Neural cell (in vitro differentiated cells): ENCODE measurements around the gene BTBD19. TPM values are rescaled to one million over a fixed set of nuclear protein-coding genes. Genes with fewer than 3 reads are reported as not detected.

ENCODE experiments used
- H2AFZ ChIP-seq: fragments of 200-600, 300-800 bp; sonication (generic), shearing (Covaris generic); 2 replicates; pipeline ENCODE4 v1.6.0; 2014; ENCODE audit warnings: low read depth, mild to moderate bottlenecking, antibody characterized with exemption, low read length, moderate library complexity
- H3F3A ChIP-seq: fragments of 200-600 bp; shearing (Covaris generic); 2 replicates; pipeline ENCODE4 v1.6.1; 2016; ENCODE audit warnings: mild to moderate bottlenecking, moderate library complexity, mixed read lengths, antibody characterized with exemption, low read length; ENCODE audit not compliant: insufficient read depth, poor library complexity, severe bottlenecking
- H3K27ac ChIP-seq: fragments of 200-600, 300-800 bp; sonication (generic), shearing (Covaris generic); 2 replicates; pipeline ENCODE4 v1.5.1; 2014; ENCODE audit warnings: mild to moderate bottlenecking, low read length, moderate library complexity
- H3K27me3 ChIP-seq: fragments of 300-800, 200-600 bp; sonication (generic), shearing (Covaris generic); 2 replicates; pipeline ENCODE4 v1.6.0; 2014; ENCODE audit warnings: mild to moderate bottlenecking, low read depth, low read length, moderate library complexity; ENCODE audit not compliant: insufficient read depth
- H3K36me3 ChIP-seq: fragments of 300-800, 200-600 bp; sonication (generic), shearing (Covaris generic); 2 replicates; pipeline ENCODE4 v1.5.1; 2014; ENCODE audit warnings: mild to moderate bottlenecking, antibody characterized with exemption, low read length, moderate library complexity; ENCODE audit not compliant: insufficient read depth
- H3K4me2 ChIP-seq: fragments of 300-800, 200-600 bp; sonication (generic), shearing (Covaris generic); 2 replicates; pipeline ENCODE4 v1.6.0; 2014; ENCODE audit warnings: mild to moderate bottlenecking, low read length
- H3K4me3 ChIP-seq: fragments of 300-800, 200-600 bp; sonication (generic), shearing (Covaris generic); 2 replicates; pipeline ENCODE4 v1.5.1; 2014; ENCODE audit warnings: mild to moderate bottlenecking, low read length, moderate library complexity
- H3K79me2 ChIP-seq: fragments of 200-600 bp; shearing (Covaris generic); replicated peaks from 2 replicates; pipeline ENCODE4 v1.6.0; 2014; ENCODE audit warnings: mild to moderate bottlenecking, low read length, moderate library complexity; ENCODE audit not compliant: insufficient read depth
- H3K9ac ChIP-seq: fragments of 300-800, 200-600 bp; sonication (generic), shearing (Covaris generic); 2 replicates; pipeline ENCODE4 v1.6.1; 2016; ENCODE audit warnings: mild to moderate bottlenecking, low read length, mixed read lengths
- H3K9me2 ChIP-seq: fragments of 200-600 bp; shearing (Covaris generic); 2 replicates; pipeline ENCODE4 v1.6.1; 2016; ENCODE audit warnings: mild to moderate bottlenecking, low read length, mixed read lengths; ENCODE audit not compliant: insufficient read depth
- H3K9me3 ChIP-seq: fragments of 200-600, 300-800 bp; sonication (generic), shearing (Covaris generic); 2 replicates; pipeline ENCODE4 v1.6.1; 2016; ENCODE audit warnings: mild to moderate bottlenecking, mixed run types, low read length, moderate library complexity, mixed read lengths
- H4K20me1 ChIP-seq: fragments of 200-600 bp; shearing (Covaris generic); 2 replicates; pipeline ENCODE4 v1.6.1; 2016; ENCODE audit warnings: mild to moderate bottlenecking, mixed run types; ENCODE audit not compliant: insufficient read depth
- EP300 ChIP-seq: fragments of 450-650 bp; conservative IDR thresholded peaks from 2 replicates; pipeline ENCODE4 v1.6.1; 2014; ENCODE audit warnings: antibody characterized with exemption, mild to moderate bottlenecking, moderate library complexity; ENCODE audit not compliant: poor library complexity, severe bottlenecking
- EZH2 ChIP-seq: fragments of 200-600, 300-800 bp; shearing (Covaris generic), sonication (generic); IDR thresholded peaks from 2 replicates; pipeline ENCODE4 v1.6.1; 2014; ENCODE audit warnings: antibody characterized with exemption, low read length, borderline replicate concordance, mild to moderate bottlenecking; ENCODE audit not compliant: insufficient read depth, poor library complexity, severe bottlenecking
- MXI1 ChIP-seq: fragments of 450-650 bp; conservative IDR thresholded peaks from 2 replicates; pipeline ENCODE4 v1.6.1; 2014; ENCODE audit warnings: antibody characterized with exemption, mild to moderate bottlenecking; ENCODE audit not compliant: poor library complexity, severe bottlenecking
- POLR2AphosphoS5 ChIP-seq: IDR thresholded peaks from 2 replicates; pipeline ENCODE4 v1.6.1; 2012
- RAD21 ChIP-seq: fragments of 450-650 bp; conservative IDR thresholded peaks from 2 replicates; pipeline ENCODE4 v1.6.1; 2014; ENCODE audit warnings: antibody characterized with exemption, mild to moderate bottlenecking, moderate library complexity
- SMC3 ChIP-seq: fragments of 450-650 bp; conservative IDR thresholded peaks from 2 replicates; pipeline ENCODE4 v1.6.1; 2014; ENCODE audit warnings: antibody characterized with exemption, mild to moderate bottlenecking, moderate library complexity; ENCODE audit not compliant: poor library complexity
- TAF1 ChIP-seq: IDR thresholded peaks from 2 replicates; pipeline ENCODE4 v1.6.1; 2012; ENCODE audit warnings: low read depth
- polyA plus RNA-seq: library from polyadenylated mRNA; depleted of rRNA; stranded (reverse); fragments of >200 nt; gene quantifications from 2 replicates; pipeline ENCODE4 v1.2.3, GENCODE V29; 2014
- TF ChIP-seq, protein P1 (sequence below): fragments of 450-650 bp; IDR thresholded peaks from 2 replicates; pipeline ENCODE4 v1.5.1; 2014; ENCODE audit warnings: antibody characterized with exemption, mild to moderate bottlenecking, moderate library complexity; ENCODE audit not compliant: poor library complexity, severe bottlenecking
- TF ChIP-seq, protein P2 (sequence below): IDR thresholded peaks from 2 replicates; pipeline ENCODE4 v1.6.1; 2012; ENCODE audit warnings: borderline replicate concordance

The BTBD19 gene
- polyA plus RNA-seq, 1 donor from 2014 or later = not detected

DNA sequence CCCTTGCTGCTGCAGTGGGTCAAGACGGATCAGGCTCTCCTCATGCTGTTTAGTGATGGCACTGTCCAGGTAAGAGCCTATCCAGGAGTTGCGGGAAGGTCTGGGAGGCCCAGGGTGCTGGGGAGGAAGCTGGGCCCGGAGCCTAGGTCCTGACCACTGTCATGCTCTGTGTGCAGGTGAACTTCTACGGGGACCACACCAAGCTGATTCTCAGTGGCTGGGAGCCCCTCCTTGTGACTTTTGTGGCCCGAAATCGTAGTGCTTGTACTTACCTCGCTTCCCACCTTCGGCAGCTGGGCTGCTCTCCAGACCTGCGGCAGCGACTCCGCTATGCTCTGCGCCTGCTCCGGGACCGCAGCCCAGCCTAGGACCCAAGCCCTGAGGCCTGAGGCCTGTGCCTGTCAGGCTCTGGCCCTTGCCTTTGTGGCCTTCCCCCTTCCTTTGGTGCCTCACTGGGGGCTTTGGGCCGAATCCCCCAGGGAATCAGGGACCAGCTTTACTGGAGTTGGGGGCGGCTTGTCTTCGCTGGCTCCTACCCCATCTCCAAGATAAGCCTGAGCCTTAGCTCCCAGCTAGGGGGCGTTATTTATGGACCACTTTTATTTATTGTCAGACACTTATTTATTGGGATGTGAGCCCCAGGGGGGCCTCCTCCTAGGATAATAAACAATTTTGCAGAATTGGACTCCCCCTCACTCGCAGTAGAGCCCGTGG is 2.9 kb upstream of the BTBD19 start:
- Histone ChIP-seq H3K27ac (no peak overlapping the region), H3K36me3 (no peaks in the 10 kb centered on the region), H4K20me1 (no peaks in the 10 kb centered on the region), H3K4me3 (no peak overlapping the region), H3K9me3 (no peaks in the 10 kb centered on the region), H3K4me2 (no peak overlapping the region), H3F3A (no peaks in the 10 kb centered on the region), H3K27me3 (no peaks in the 10 kb centered on the region), H2AFZ (no peak overlapping the region), H3K79me2 (no peaks in the 10 kb centered on the region), H3K9me2 (no peaks in the 10 kb centered on the region), H3K9ac (no peak overlapping the region)
- TF ChIP-seq POLR2AphosphoS5 = no peak
- no peak for TF ChIP-seq EZH2
- no peak for TF ChIP-seq SMC3
- no peak for TF ChIP-seq TAF1
- TF ChIP-seq RAD21 = no peak
- no peak for TF ChIP-seq MXI1
- TF ChIP-seq, protein P1, sequence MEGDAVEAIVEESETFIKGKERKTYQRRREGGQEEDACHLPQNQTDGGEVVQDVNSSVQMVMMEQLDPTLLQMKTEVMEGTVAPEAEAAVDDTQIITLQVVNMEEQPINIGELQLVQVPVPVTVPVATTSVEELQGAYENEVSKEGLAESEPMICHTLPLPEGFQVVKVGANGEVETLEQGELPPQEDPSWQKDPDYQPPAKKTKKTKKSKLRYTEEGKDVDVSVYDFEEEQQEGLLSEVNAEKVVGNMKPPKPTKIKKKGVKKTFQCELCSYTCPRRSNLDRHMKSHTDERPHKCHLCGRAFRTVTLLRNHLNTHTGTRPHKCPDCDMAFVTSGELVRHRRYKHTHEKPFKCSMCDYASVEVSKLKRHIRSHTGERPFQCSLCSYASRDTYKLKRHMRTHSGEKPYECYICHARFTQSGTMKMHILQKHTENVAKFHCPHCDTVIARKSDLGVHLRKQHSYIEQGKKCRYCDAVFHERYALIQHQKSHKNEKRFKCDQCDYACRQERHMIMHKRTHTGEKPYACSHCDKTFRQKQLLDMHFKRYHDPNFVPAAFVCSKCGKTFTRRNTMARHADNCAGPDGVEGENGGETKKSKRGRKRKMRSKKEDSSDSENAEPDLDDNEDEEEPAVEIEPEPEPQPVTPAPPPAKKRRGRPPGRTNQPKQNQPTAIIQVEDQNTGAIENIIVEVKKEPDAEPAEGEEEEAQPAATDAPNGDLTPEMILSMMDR = no peak
- TF ChIP-seq EP300 = no peak
- TF ChIP-seq, protein P2, sequence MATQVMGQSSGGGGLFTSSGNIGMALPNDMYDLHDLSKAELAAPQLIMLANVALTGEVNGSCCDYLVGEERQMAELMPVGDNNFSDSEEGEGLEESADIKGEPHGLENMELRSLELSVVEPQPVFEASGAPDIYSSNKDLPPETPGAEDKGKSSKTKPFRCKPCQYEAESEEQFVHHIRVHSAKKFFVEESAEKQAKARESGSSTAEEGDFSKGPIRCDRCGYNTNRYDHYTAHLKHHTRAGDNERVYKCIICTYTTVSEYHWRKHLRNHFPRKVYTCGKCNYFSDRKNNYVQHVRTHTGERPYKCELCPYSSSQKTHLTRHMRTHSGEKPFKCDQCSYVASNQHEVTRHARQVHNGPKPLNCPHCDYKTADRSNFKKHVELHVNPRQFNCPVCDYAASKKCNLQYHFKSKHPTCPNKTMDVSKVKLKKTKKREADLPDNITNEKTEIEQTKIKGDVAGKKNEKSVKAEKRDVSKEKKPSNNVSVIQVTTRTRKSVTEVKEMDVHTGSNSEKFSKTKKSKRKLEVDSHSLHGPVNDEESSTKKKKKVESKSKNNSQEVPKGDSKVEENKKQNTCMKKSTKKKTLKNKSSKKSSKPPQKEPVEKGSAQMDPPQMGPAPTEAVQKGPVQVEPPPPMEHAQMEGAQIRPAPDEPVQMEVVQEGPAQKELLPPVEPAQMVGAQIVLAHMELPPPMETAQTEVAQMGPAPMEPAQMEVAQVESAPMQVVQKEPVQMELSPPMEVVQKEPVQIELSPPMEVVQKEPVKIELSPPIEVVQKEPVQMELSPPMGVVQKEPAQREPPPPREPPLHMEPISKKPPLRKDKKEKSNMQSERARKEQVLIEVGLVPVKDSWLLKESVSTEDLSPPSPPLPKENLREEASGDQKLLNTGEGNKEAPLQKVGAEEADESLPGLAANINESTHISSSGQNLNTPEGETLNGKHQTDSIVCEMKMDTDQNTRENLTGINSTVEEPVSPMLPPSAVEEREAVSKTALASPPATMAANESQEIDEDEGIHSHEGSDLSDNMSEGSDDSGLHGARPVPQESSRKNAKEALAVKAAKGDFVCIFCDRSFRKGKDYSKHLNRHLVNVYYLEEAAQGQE = no peak

DNA sequence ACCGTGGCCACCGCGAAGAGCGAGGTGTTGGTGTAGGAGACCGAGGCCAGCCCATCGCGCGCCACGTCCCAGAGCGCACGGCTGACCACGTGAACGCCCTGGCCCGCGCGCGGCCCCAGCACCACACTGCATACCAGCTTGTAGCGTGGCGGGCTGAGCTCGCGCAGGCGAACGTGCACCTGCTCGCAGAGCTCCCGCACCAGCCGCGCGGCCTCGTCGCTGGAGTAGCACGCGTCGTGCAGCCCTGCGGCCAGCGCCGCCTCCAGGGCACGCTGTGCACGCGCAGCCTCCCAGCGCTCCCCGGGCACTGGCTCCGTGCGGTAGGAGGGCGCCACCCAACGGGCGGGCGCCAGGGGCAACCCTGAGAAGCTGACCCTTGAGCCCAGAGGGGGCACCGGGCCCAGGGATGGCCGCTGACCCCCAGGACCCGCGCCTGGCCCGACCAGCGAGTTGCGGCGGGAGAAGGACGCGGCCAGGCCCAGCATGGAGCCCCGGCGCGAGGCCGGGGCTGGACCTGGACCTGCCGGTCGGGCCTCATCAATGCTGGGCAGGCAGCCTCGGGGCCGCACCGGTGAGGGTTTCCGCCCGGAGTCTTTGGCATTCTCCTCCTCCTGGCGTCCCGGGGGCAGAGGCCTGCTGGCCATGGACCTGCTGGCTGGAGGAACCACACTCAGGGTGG is 2.2 kb upstream of the BTBD19 start:
- H3K4me3 ChIP-seq = no peak overlapping the region
- TF ChIP-seq POLR2AphosphoS5 (no peak), EZH2 (no peak), MXI1 (no peak), TAF1 (no peak)
- no peaks in the 10 kb centered on the region for H3K9me3 ChIP-seq
- H3K9ac ChIP-seq = no peak overlapping the region
- H3K27ac ChIP-seq = no peak overlapping the region
- no peak overlapping the region for H3K4me2 ChIP-seq
- no peaks in the 10 kb centered on the region for H3K36me3 ChIP-seq
- H3K9me2 ChIP-seq = no peaks in the 10 kb centered on the region
- no peaks in the 10 kb centered on the region for H4K20me1 ChIP-seq
- no peaks in the 10 kb centered on the region for H3K27me3 ChIP-seq
- H2AFZ ChIP-seq = no peak overlapping the region
- H3K79me2 ChIP-seq = no peaks in the 10 kb centered on the region
- no peaks in the 10 kb centered on the region for H3F3A ChIP-seq
